A673 (cell line): Measurements from ENCODE around the gene GDF9. TPM values are rescaled to one million over a fixed set of nuclear protein-coding genes. Genes with fewer than 3 reads are reported as not detected.

Experiments
- BruUV-seq: library from RNA; stranded (reverse); fragments of 400-500 nt; replicated peaks from 2 replicates; lab custom pipeline; 2021; lab: Mats Ljungman, UMichigan
- CTCF ChIA-PET: fragments of 300-600 bp; sonication (Branson Sonifier 250); formaldehyde crosslinking; loops from one replicate; lab custom pipeline; 2022; ENCODE audit warnings: antibody characterized with exemption; lab: Charles Lee
- POLR2A ChIA-PET: fragments of 300-600 bp; sonication (Branson Sonifier 250); formaldehyde crosslinking; loops from one replicate; lab custom pipeline; 2022; ENCODE audit warnings: antibody characterized with exemption; ENCODE audit not compliant: low non-redundant PET; lab: Charles Lee
- DNase-seq: peaks from one replicate; pipeline ENCODE4 v3.0.0-alpha.2; 2015; ENCODE audit warnings: low spot score
- H3K27ac ChIP-seq: fragments of 200-600 bp; sonication (generic); 2 replicates; pipeline ENCODE4 v1.5.1; 2016; ENCODE audit warnings: mixed run types, low read depth, mild to moderate bottlenecking, mixed read lengths, antibody characterized with exemption, low read length; ENCODE audit not compliant: poor library complexity, severe bottlenecking
- H3K27me3 ChIP-seq: fragments of 200-600 bp; sonication (generic); replicated peaks from 2 replicates; pipeline ENCODE4 v1.6.1; 2017; ENCODE audit warnings: mixed run types, low read depth, mild to moderate bottlenecking, mixed read lengths, antibody characterized with exemption, low read length; ENCODE audit not compliant: insufficient read depth, poor library complexity
- H3K36me3 ChIP-seq: fragments of 200-600 bp; sonication (generic); 2 replicates; pipeline ENCODE4 v1.6.1; 2016; ENCODE audit warnings: mixed run types, mild to moderate bottlenecking, mixed read lengths, antibody characterized with exemption, low read length; ENCODE audit not compliant: insufficient read depth, poor library complexity, severe bottlenecking
- H3K4me1 ChIP-seq: fragments of 200-600 bp; sonication (generic); 2 replicates; pipeline ENCODE4 v1.6.1; 2017; ENCODE audit warnings: mixed run types, mild to moderate bottlenecking, mixed read lengths, antibody characterized with exemption, low read length; ENCODE audit not compliant: insufficient read depth, poor library complexity, severe bottlenecking
- H3K4me3 ChIP-seq: fragments of 200-600 bp; sonication (generic); 2 replicates; pipeline ENCODE4 v1.5.1; 2016; ENCODE audit warnings: low read depth, mixed run types, mild to moderate bottlenecking, mixed read lengths, low read length; ENCODE audit not compliant: poor library complexity, severe bottlenecking
- H3K9me3 ChIP-seq: fragments of 200-600 bp; sonication (generic); 2 replicates; pipeline ENCODE4 v1.6.1; 2016; ENCODE audit warnings: mixed run types, low read depth, mild to moderate bottlenecking, mixed read lengths, antibody characterized with exemption, low read length; ENCODE audit not compliant: poor library complexity, severe bottlenecking
- CTCF ChIP-seq: fragments of 300-800, 200-600 bp; sonication (generic); conservative IDR thresholded peaks from 2 replicates; pipeline ENCODE4 v1.5.1; 2017; ENCODE audit warnings: low read depth, mild to moderate bottlenecking, antibody characterized with exemption, low read length, moderate library complexity, mixed read lengths
- EZH2 ChIP-seq: fragments of 200-600 bp; sonication (generic); IDR thresholded peaks from 2 replicates; pipeline ENCODE4 v1.6.1; 2017; ENCODE audit warnings: borderline replicate concordance, low read depth, mild to moderate bottlenecking, mixed read lengths, antibody characterized with exemption, low read length; ENCODE audit not compliant: poor library complexity, severe bottlenecking
- intact Hi-C: fragments of 100-400 bp; cut with micrococcal nuclease; formaldehyde crosslinking; loops from one replicate; pipeline ENCODE4 v1.10.0; 2022; ENCODE audit not compliant: unreplicated experiment
- total RNA-seq: library from RNA; stranded (reverse); gene quantifications from 2 replicates; pipeline ENCODE4 v1.2.3, GENCODE V29; 2021

The GDF9 gene
- total RNA-seq, 1 experiment from 2014 or later: 0.32 TPM

- intact Hi-C loops: no loop called here
- Histone ChIP-seq H3K9me3 (no peaks in the 10 kb centered on the region), H3K36me3 (no peaks in the 10 kb centered on the region), H3K27me3 (peaks cover 21% of the 10 kb centered on the region), H3K4me3 (no peak overlapping the region), H3K27ac (no peak overlapping the region), H3K4me1 (peaks cover 4% of the 10 kb centered on the region)
- ChIA-PET CTCF (no interaction called here), POLR2A (no interaction called here)
- TF ChIP-seq CTCF (no peak), EZH2 (no peak)
- DNase-seq: no peak
- BruUV-seq: no TSS peak
These were observed 50.8 kb downstream of the GDF9 start for GRCh38 chr5:132815454-132815853.

GRCh38 chr5:132814503-132815294, 51.6 kb downstream of the GDF9 start:
- POLR2A ChIA-PET: no interaction called here
- Histone ChIP-seq H3K9me3 (no peaks in the 10 kb centered on the region), H3K4me1 (peaks cover 4% of the 10 kb centered on the region), H3K27me3 (peaks cover 21% of the 10 kb centered on the region), H3K36me3 (no peaks in the 10 kb centered on the region), H3K27ac (no peak overlapping the region), H3K4me3 (no peak overlapping the region)
- DNase-seq: no peak
- CTCF ChIA-PET: no interaction called here
- intact Hi-C loops: no loop called here
- TF ChIP-seq CTCF (no peak), EZH2 (no peak)
- BruUV-seq: no TSS peak

- H3K36me3 ChIP-seq: no peaks in the 10 kb centered on the region
These were observed 52.4 kb downstream of the GDF9 start for GRCh38 chr5:132813599-132814502.

More at GRCh38 chr5:132813599-132814502, 52.4 kb downstream of the GDF9 start:
- Histone ChIP-seq H3K9me3 (no peaks in the 10 kb centered on the region), H3K4me3 (peak overlapping the region; percentile 43), H3K27me3 (peaks cover 21% of the 10 kb centered on the region), H3K4me1 (no peaks in the 10 kb centered on the region), H3K27ac (no peak overlapping the region)
- no TSS peak for BruUV-seq
- POLR2A ChIA-PET: no interaction called here
- TF ChIP-seq CTCF: no peak
- TF ChIP-seq EZH2: no peak
- DNase-seq: peak; percentile 40
- intact Hi-C loops: no loop called here
- CTCF ChIA-PET: no interaction called here
